ENCODE data around the gene LHPP.

- TF ChIP-seq EZH2 (IDR thresholded peaks at IDR 0.05) (no peak), CTCF (IDR thresholded peaks at IDR 0.05) (no peak)
These were observed 168.9 kb downstream of the LHPP start for GRCh38 chr10:124630551-124630950.

Data from neural progenitor cell (in vitro differentiated cells).